ENCODE data around the gene TGFB1. TPM values are rescaled to one million over a fixed set of nuclear protein-coding genes. Genes with fewer than 3 reads are reported as not detected.
A peak's percentile ranks its signal among the peaks of the same experiment; 100 is the strongest.

TGFB1 gene
- total RNA-seq, 1 donor from 2014 or later: 24.9 TPM

DNA sequence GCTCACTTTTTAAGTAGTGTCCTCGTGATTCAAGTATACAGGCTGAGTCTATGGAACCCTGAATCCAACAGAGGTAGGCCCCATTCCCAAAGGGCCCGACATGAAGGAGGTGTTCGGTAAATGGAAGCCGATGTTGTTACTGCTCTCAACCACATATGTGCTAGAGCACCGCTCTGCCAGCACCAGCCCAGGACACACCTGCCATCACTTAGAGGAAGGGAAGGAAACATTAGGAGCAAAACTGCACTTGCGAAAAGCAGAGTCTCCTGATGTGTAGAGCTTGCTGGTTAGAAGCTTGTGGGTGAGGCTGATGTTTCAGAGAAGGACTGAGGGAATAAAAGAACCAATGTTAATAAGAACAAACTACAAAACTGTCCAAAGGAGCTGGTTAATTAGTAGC lies 53.2 kb downstream of the TGFB1 start:
- Mint-ChIP-seq H3K36me3 (peaks cover 43% of the 10 kb centered on the region), H3K27ac (no peak overlapping the region), H3K9me3 (no peaks in the 10 kb centered on the region), H3K4me1 (no peaks in the 10 kb centered on the region), H3K4me3 (no peak overlapping the region), H3K27me3 (ENCODE audit: low read depth) (no peaks in the 10 kb centered on the region)
- DNase-seq (ENCODE audit: low spot score in 2 of 2, unreplicated experiment in 2 of 2): no peak
- TF ChIP-seq, protein P1, sequence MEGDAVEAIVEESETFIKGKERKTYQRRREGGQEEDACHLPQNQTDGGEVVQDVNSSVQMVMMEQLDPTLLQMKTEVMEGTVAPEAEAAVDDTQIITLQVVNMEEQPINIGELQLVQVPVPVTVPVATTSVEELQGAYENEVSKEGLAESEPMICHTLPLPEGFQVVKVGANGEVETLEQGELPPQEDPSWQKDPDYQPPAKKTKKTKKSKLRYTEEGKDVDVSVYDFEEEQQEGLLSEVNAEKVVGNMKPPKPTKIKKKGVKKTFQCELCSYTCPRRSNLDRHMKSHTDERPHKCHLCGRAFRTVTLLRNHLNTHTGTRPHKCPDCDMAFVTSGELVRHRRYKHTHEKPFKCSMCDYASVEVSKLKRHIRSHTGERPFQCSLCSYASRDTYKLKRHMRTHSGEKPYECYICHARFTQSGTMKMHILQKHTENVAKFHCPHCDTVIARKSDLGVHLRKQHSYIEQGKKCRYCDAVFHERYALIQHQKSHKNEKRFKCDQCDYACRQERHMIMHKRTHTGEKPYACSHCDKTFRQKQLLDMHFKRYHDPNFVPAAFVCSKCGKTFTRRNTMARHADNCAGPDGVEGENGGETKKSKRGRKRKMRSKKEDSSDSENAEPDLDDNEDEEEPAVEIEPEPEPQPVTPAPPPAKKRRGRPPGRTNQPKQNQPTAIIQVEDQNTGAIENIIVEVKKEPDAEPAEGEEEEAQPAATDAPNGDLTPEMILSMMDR (IDR thresholded peaks at IDR 0.05; ENCODE audit: unreplicated experiment): no peak

- Mint-ChIP-seq H3K27ac (peak overlapping the region; percentile 4), H3K9me3 (no peaks in the 10 kb centered on the region), H3K4me1 (no peaks in the 10 kb centered on the region), H3K4me3 (no peak overlapping the region), H3K36me3 (peaks cover 48% of the 10 kb centered on the region), H3K27me3 (ENCODE audit: low read depth) (no peaks in the 10 kb centered on the region)
- TF ChIP-seq, protein P1 (IDR thresholded peaks at IDR 0.05; ENCODE audit: unreplicated experiment): no peak
- no peak for DNase-seq (ENCODE audit: low spot score in 2 of 2, unreplicated experiment in 2 of 2)
These were observed 54.0 kb downstream of the TGFB1 start for GRCh38 chr19:41299755-41300089.

- H3K4me1 Mint-ChIP-seq: no peaks in the 10 kb centered on the region
- no peak for DNase-seq (ENCODE audit: low spot score in 2 of 2, unreplicated experiment in 2 of 2)
- H3K27me3 Mint-ChIP-seq (ENCODE audit: low read depth): no peaks in the 10 kb centered on the region
- no peak overlapping the region for H3K4me3 Mint-ChIP-seq
- H3K9me3 Mint-ChIP-seq: no peaks in the 10 kb centered on the region
- H3K36me3 Mint-ChIP-seq: peaks cover 48% of the 10 kb centered on the region
- H3K27ac Mint-ChIP-seq: peak overlapping the region; percentile 4
- TF ChIP-seq, protein P1 (IDR thresholded peaks at IDR 0.05; ENCODE audit: unreplicated experiment): no peak
These were observed 54.5 kb downstream of the TGFB1 start for GRCh38 chr19:41299046-41299754.

- DNase-seq (ENCODE audit: low spot score in 2 of 2, unreplicated experiment in 2 of 2): no peak
- no peak overlapping the region for H3K4me3 Mint-ChIP-seq
- H3K36me3 Mint-ChIP-seq: peaks cover 53% of the 10 kb centered on the region
- H3K9me3 Mint-ChIP-seq: no peaks in the 10 kb centered on the region
- no peaks in the 10 kb centered on the region for H3K4me1 Mint-ChIP-seq
- TF ChIP-seq, protein P1 (IDR thresholded peaks at IDR 0.05; ENCODE audit: unreplicated experiment): no peak
- H3K27ac Mint-ChIP-seq: peak overlapping the region; percentile 76
- H3K27me3 Mint-ChIP-seq (ENCODE audit: low read depth): no peaks in the 10 kb centered on the region
These were observed 55.3 kb downstream of the TGFB1 start for GRCh38 chr19:41298348-41298964.

- no peak for DNase-seq (ENCODE audit: low spot score in 2 of 2, unreplicated experiment in 2 of 2)
- Mint-ChIP-seq H3K36me3 (peaks cover 54% of the 10 kb centered on the region), H3K4me1 (no peaks in the 10 kb centered on the region), H3K27ac (peak overlapping the region; percentile 76), H3K4me3 (no peak overlapping the region), H3K27me3 (ENCODE audit: low read depth) (no peaks in the 10 kb centered on the region), H3K9me3 (no peaks in the 10 kb centered on the region)
- TF ChIP-seq, protein P1 (IDR thresholded peaks at IDR 0.05; ENCODE audit: unreplicated experiment): no peak
These were observed 55.9 kb downstream of the TGFB1 start for GRCh38 chr19:41297628-41298347.
